Left lung (tissue), 10 donors: ENCODE results near the gene SULT4A1. TPM values are rescaled to one million over a fixed set of nuclear protein-coding genes. Genes with fewer than 3 reads are reported as not detected.

Source experiments
- ATAC-seq: fragments of 200-7000 bp; cut with Tn5 transposase; one replicate; pipeline ENCODE4 v1.9.1; 2020; ENCODE audit warnings: moderate library complexity
- DNase-seq, 4 donors: peaks; one replicate each; pipeline ENCODE4 v3.0.0-alpha.2; 2013 to 2020
- H3K27ac ChIP-seq, 2 donors: fragments of 200-600 bp; sonication (generic) in 1 of 2; one replicate each; pipeline versions ENCODE4 v1.5.0 to v1.8.0; 2020 to 2021
- H3K27me3 ChIP-seq, 2 donors: fragments of 200-600 bp; sonication (generic) in 1 of 2; one replicate each; pipeline versions ENCODE4 v1.5.0 to v1.8.0; 2020 to 2021
- H3K36me3 ChIP-seq, 2 donors: fragments of 200-600 bp; sonication (generic) in 1 of 2; one replicate each; pipeline versions ENCODE4 v1.5.0 to v1.8.0; 2020 to 2021
- H3K4me1 ChIP-seq, 2 donors: fragments of 200-600 bp; one replicate each; pipeline ENCODE4 v1.8.0; 2021
- H3K4me3 ChIP-seq, 2 donors: fragments of 200-600 bp; sonication (generic) in 1 of 2; one replicate each; pipeline versions ENCODE4 v1.5.0 to v1.8.0; 2020 to 2021; ENCODE audit warnings: mild to moderate bottlenecking in 1 of 2
- H3K9me3 ChIP-seq, 2 donors: fragments of 200-600 bp; sonication (generic) in 1 of 2; one replicate each; pipeline versions ENCODE4 v1.5.0 to v1.8.0; 2020 to 2021
- intact Hi-C, 2 donors: fragments of 100-400 bp; cut with DNase I; formaldehyde crosslinking; loops; one replicate each; pipeline versions ENCODE4 v1.11.2 to v1.14.2; 2022
- polyA plus RNA-seq, 6 donors: library from polyadenylated mRNA; unstranded; fragments of 120-200 nt; gene quantifications; one replicate each; pipeline ENCODE4 v1.2.1, GENCODE V29; 2013; ENCODE audit not compliant: insufficient read length in 6 of 6
- total RNA-seq, 2 donors: library from RNA; stranded (reverse); fragmentation: NEBNext Ultra II Directional; extraction: Animal tissue kit (Norgen Biotek cat#: 25700); gene quantifications; one replicate each; pipeline ENCODE4 v1.2.1, GENCODE V29; 2021
- TF ChIP-seq, protein P1 (sequence below), 2 donors: fragments of 200-600 bp; sonication (generic) in 1 of 2; IDR thresholded peaks; one replicate each; pipeline versions ENCODE4 v1.5.0 to v1.8.0; 2021; ENCODE audit warnings: antibody characterized with exemption in 2 of 2
- donor health status: DM: no; HTN: yes; CAD: no.
- donor health status: DM: no; HTN: no; CAD: no.

Gene SULT4A1
- total and polyA plus RNA-seq, 8 donors: 0.85 to 2.5 (median 1.6) TPM; not detected in 2

- H3K36me3 ChIP-seq: no peaks in the 10 kb centered on the region
- H3K27ac ChIP-seq: no peak overlapping the region
- DNase-seq (no peak), ATAC-seq (no peak)
- intact Hi-C loops: no loop called here
- H3K4me1 ChIP-seq: peaks cover 0 to 4% of the 10 kb centered on the region in 2 donors
- H3K4me3 ChIP-seq: no peak overlapping the region
- TF ChIP-seq, protein P1, sequence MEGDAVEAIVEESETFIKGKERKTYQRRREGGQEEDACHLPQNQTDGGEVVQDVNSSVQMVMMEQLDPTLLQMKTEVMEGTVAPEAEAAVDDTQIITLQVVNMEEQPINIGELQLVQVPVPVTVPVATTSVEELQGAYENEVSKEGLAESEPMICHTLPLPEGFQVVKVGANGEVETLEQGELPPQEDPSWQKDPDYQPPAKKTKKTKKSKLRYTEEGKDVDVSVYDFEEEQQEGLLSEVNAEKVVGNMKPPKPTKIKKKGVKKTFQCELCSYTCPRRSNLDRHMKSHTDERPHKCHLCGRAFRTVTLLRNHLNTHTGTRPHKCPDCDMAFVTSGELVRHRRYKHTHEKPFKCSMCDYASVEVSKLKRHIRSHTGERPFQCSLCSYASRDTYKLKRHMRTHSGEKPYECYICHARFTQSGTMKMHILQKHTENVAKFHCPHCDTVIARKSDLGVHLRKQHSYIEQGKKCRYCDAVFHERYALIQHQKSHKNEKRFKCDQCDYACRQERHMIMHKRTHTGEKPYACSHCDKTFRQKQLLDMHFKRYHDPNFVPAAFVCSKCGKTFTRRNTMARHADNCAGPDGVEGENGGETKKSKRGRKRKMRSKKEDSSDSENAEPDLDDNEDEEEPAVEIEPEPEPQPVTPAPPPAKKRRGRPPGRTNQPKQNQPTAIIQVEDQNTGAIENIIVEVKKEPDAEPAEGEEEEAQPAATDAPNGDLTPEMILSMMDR (IDR thresholded peaks at IDR 0.05): no peak
- peaks cover 0 to 48% of the 10 kb centered on the region in 2 donors for H3K27me3 ChIP-seq
- no peaks in the 10 kb centered on the region for H3K9me3 ChIP-seq
Observed at GRCh38 chr22:43831561-43832392, 30.5 kb downstream of the SULT4A1 start.

DNA sequence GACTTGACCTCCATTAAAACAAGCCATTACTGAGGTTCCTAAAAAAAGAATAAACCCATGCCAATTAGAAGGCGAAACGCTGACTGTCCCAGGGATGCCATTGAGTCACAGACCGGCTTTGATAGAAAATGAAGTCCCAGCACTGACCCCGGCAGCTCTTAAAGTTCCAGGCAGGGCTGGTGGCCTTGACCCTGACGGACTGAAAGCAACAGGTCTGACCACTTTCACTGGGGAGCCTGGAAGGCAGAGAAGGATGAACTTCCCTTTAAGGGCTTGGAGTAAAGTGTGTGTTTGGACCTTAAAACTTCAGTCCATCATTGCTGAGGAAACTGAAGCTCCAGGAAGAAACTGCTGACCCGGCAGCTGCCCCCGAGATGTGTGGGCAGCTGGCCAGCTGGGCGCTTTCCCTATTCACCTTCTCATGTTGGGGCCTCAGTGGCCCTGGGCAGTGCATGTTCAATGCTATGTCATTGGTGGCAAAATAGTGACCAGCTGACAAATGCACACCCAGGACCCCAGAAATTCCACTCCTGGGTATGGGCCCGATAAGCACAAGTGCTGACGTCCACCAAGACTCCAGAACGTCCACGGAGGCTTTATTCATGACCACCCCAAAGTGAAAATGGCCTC lies 31.3 kb downstream of the SULT4A1 start:
- H3K27ac ChIP-seq: no peak overlapping the region

GRCh38 chr22:43829904-43830851 lies 32.1 kb downstream of the SULT4A1 start:
- Histone ChIP-seq H3K27ac (peak overlapping the region in 1 of 2 donors; percentile 33), H3K4me1 (peaks cover 4 to 7% of the 10 kb centered on the region in 2 donors), H3K9me3 (no peaks in the 10 kb centered on the region), H3K36me3 (no peaks in the 10 kb centered on the region), H3K27me3 (peaks cover 0 to 45% of the 10 kb centered on the region in 2 donors), H3K4me3 (no peak overlapping the region)
- TF ChIP-seq, protein P1 (IDR thresholded peaks at IDR 0.05): no peak
- intact Hi-C loops: no loop called here
- ATAC-seq (no peak), DNase-seq (peak in 2 of 4 donors; percentile 31 to 60)

More for the DNA sequence above, 31.3 kb downstream of the SULT4A1 start:
- H3K36me3 ChIP-seq: no peaks in the 10 kb centered on the region
- TF ChIP-seq, protein P1 (IDR thresholded peaks at IDR 0.05): no peak
- no peak for DNase-seq
- peaks cover 0 to 54% of the 10 kb centered on the region in 2 donors for H3K27me3 ChIP-seq
- ATAC-seq: no peak
- H3K9me3 ChIP-seq: no peaks in the 10 kb centered on the region
- peaks cover 4 to 7% of the 10 kb centered on the region in 2 donors for H3K4me1 ChIP-seq
- no peak overlapping the region for H3K4me3 ChIP-seq
- intact Hi-C loops: no loop called here

GRCh38 chr22:43828998-43829782 lies 33.1 kb downstream of the SULT4A1 start:
- H3K9me3 ChIP-seq: no peaks in the 10 kb centered on the region
- H3K27me3 ChIP-seq: peaks cover 0 to 42% of the 10 kb centered on the region in 2 donors
- peaks cover 4 to 7% of the 10 kb centered on the region in 2 donors for H3K4me1 ChIP-seq
- intact Hi-C loops: no loop called here
- H3K4me3 ChIP-seq: no peak overlapping the region
- TF ChIP-seq, protein P1 (IDR thresholded peaks at IDR 0.05): no peak
- DNase-seq (peak in 3 of 4 donors; percentile 33 to 85 (median 76)), ATAC-seq (no peak)
- no peaks in the 10 kb centered on the region for H3K36me3 ChIP-seq
- H3K27ac ChIP-seq: peak overlapping the region in 1 of 2 donors; percentile 33
